T-helper 2 cell treated with Interferon-gamma antibody and Interleukin-4, amounts not matched to agents 5 μg/mL and 100 μg/mL, for 36 hours (primary cell): Measurements from ENCODE around the gene LRRC57.
"Not testable (repeated sequence)": the region's sequence is repeated elsewhere in the genome, so short reads cannot be mapped to it uniquely, and the experiment has no call there.

Source experiments
- DNase-seq: peaks from one replicate; pipeline ENCODE4 v3.0.0; 2021; ENCODE audit warnings: low spot score
- H3K27ac Mint-ChIP-seq: one replicate; pipeline ENCODE4 v1.8.0; 2021; ENCODE audit warnings: mild to moderate bottlenecking, mixed read lengths
- H3K27me3 Mint-ChIP-seq: one replicate; pipeline ENCODE4 v1.8.0; 2021; ENCODE audit warnings: low read depth, mixed read lengths
- H3K36me3 Mint-ChIP-seq: one replicate; pipeline ENCODE4 v1.8.0; 2021; ENCODE audit warnings: low read depth, mixed read lengths
- H3K4me1 Mint-ChIP-seq: one replicate; pipeline ENCODE4 v1.8.0; 2021; ENCODE audit warnings: low read depth, mixed read lengths
- H3K4me3 Mint-ChIP-seq: one replicate; pipeline ENCODE4 v1.8.0; 2022; ENCODE audit warnings: mild to moderate bottlenecking, moderate library complexity, mixed read lengths
- H3K9me3 Mint-ChIP-seq: one replicate; pipeline ENCODE4 v1.8.0; 2021; ENCODE audit warnings: mixed read lengths

LRRC57 gene

GRCh38 chr15:42576776-42577175, 28.2 kb upstream of the LRRC57 start:
- no peak for DNase-seq
- Mint-ChIP-seq H3K27me3 (peaks cover 28% of the 10 kb centered on the region), H3K27ac (no peak overlapping the region), H3K36me3 (peaks cover 15% of the 10 kb centered on the region), H3K9me3 (no peaks in the 10 kb centered on the region), H3K4me3 (peak overlapping the region; percentile 94), H3K4me1 (peaks cover 45% of the 10 kb centered on the region)

GRCh38 chr15:42576040-42576594, 27.5 kb upstream of the LRRC57 start:
- H3K27me3 Mint-ChIP-seq = peaks cover 28% of the 10 kb centered on the region
- DNase-seq = no peak
- peak overlapping the region; percentile 94 for H3K4me3 Mint-ChIP-seq
- H3K27ac Mint-ChIP-seq = peak overlapping the region; percentile 87
- H3K9me3 Mint-ChIP-seq = no peaks in the 10 kb centered on the region
- H3K4me1 Mint-ChIP-seq = peaks cover 41% of the 10 kb centered on the region
- peaks cover 16% of the 10 kb centered on the region for H3K36me3 Mint-ChIP-seq

- H3K9me3 Mint-ChIP-seq = no peaks in the 10 kb centered on the region
- peak; percentile 96 for DNase-seq
- peaks cover 14% of the 10 kb centered on the region for H3K36me3 Mint-ChIP-seq
- H3K27ac Mint-ChIP-seq = peak within 1 kb of the TSS; percentile 87
- peaks cover 36% of the 10 kb centered on the region for H3K4me1 Mint-ChIP-seq
- H3K27me3 Mint-ChIP-seq = peaks cover 24% of the 10 kb centered on the region
- peak within 1 kb of the TSS; percentile 94 for H3K4me3 Mint-ChIP-seq
These were observed 26.8 kb upstream of the LRRC57 start, which contains the start of gene STARD9 for GRCh38 chr15:42575188-42576039. Gene STARD9 (plus strand): TSS chr15:42575606. CDS start chr15:42575716, 110 bp downstream.

- DNase-seq = no peak
- Mint-ChIP-seq H3K4me1 (peaks cover 6% of the 10 kb centered on the region), H3K27me3 (no peaks in the 10 kb centered on the region), H3K9me3 (no peaks in the 10 kb centered on the region), H3K4me3 (no peak overlapping the region), H3K27ac (no peak overlapping the region), H3K36me3 (peaks cover 36% of the 10 kb centered on the region)
These were observed 10.1 kb upstream of the LRRC57 start for GRCh38 chr15:42558739-42559138.

- not testable (repeated sequence) for H3K27me3 Mint-ChIP-seq, H3K9me3 Mint-ChIP-seq, DNase-seq, H3K4me3 Mint-ChIP-seq, H3K27ac Mint-ChIP-seq
- Mint-ChIP-seq H3K4me1 (peaks cover 15% of the 10 kb centered on the region), H3K36me3 (peaks cover 31% of the 10 kb centered on the region)
These were observed 8.1 kb upstream of the LRRC57 start for GRCh38 chr15:42556550-42557207.

GRCh38 chr15:42553554-42553953, 5.0 kb upstream of the LRRC57 start:
- H3K27me3 Mint-ChIP-seq = no peaks in the 10 kb centered on the region
- DNase-seq = no peak
- no peak overlapping the region for H3K4me3 Mint-ChIP-seq
- H3K36me3 Mint-ChIP-seq = peaks cover 14% of the 10 kb centered on the region
- no peaks in the 10 kb centered on the region for H3K9me3 Mint-ChIP-seq
- no peak overlapping the region for H3K27ac Mint-ChIP-seq
- peaks cover 27% of the 10 kb centered on the region for H3K4me1 Mint-ChIP-seq

- H3K36me3 Mint-ChIP-seq = peaks cover 30% of the 10 kb centered on the region
- peak overlapping the region; percentile 60 for H3K27ac Mint-ChIP-seq
- peak overlapping the region; percentile 92 for H3K4me3 Mint-ChIP-seq
- H3K27me3 Mint-ChIP-seq = no peaks in the 10 kb centered on the region
- H3K9me3 Mint-ChIP-seq = no peaks in the 10 kb centered on the region
- DNase-seq = no peak
- H3K4me1 Mint-ChIP-seq = peaks cover 51% of the 10 kb centered on the region
These were observed 1.3 kb upstream of the LRRC57 start for GRCh38 chr15:42549741-42550392.

GRCh38 chr15:42549032-42549491, 469 bp upstream of the LRRC57 start:
- H3K4me3 Mint-ChIP-seq = peak overlapping the region; percentile 92
- no peaks in the 10 kb centered on the region for H3K9me3 Mint-ChIP-seq
- DNase-seq = no peak
- peaks cover 27% of the 10 kb centered on the region for H3K36me3 Mint-ChIP-seq
- peaks cover 52% of the 10 kb centered on the region for H3K4me1 Mint-ChIP-seq
- peak overlapping the region; percentile 96 for H3K27ac Mint-ChIP-seq
- H3K27me3 Mint-ChIP-seq = no peaks in the 10 kb centered on the region

- no peaks in the 10 kb centered on the region for H3K27me3 Mint-ChIP-seq
- peaks cover 30% of the 10 kb centered on the region for H3K36me3 Mint-ChIP-seq
- H3K9me3 Mint-ChIP-seq = no peaks in the 10 kb centered on the region
- peak overlapping the region; percentile 96 for H3K27ac Mint-ChIP-seq
- H3K4me3 Mint-ChIP-seq = peak overlapping the region; percentile 92
- peaks cover 46% of the 10 kb centered on the region for H3K4me1 Mint-ChIP-seq
- no peak for DNase-seq
These were observed 710 bp downstream of the LRRC57 start for GRCh38 chr15:42547918-42548248.

- no peak for DNase-seq
- Mint-ChIP-seq H3K4me1 (peaks cover 33% of the 10 kb centered on the region), H3K9me3 (no peaks in the 10 kb centered on the region), H3K27me3 (no peaks in the 10 kb centered on the region), H3K27ac (peak overlapping the region; percentile 24), H3K4me3 (peak overlapping the region; percentile 40), H3K36me3 (peaks cover 36% of the 10 kb centered on the region)
These were observed 3.6 kb downstream of the LRRC57 start for GRCh38 chr15:42544853-42545629.

- no peak for DNase-seq
- no peak overlapping the region for H3K4me3 Mint-ChIP-seq
- no peaks in the 10 kb centered on the region for H3K27me3 Mint-ChIP-seq
- H3K36me3 Mint-ChIP-seq = peaks cover 20% of the 10 kb centered on the region
- no peak overlapping the region for H3K27ac Mint-ChIP-seq
- peaks cover 2% of the 10 kb centered on the region for H3K4me1 Mint-ChIP-seq
- H3K9me3 Mint-ChIP-seq = no peaks in the 10 kb centered on the region
These were observed 15.3 kb downstream of the LRRC57 start for GRCh38 chr15:42533246-42533645.

GRCh38 chr15:42528970-42529369, 19.6 kb downstream of the LRRC57 start:
- Mint-ChIP-seq H3K27me3 (no peaks in the 10 kb centered on the region), H3K4me1 (peaks cover 2% of the 10 kb centered on the region), H3K27ac (no peak overlapping the region), H3K36me3 (peaks cover 22% of the 10 kb centered on the region), H3K4me3 (no peak overlapping the region), H3K9me3 (no peaks in the 10 kb centered on the region)
- no peak for DNase-seq

- H3K4me3 Mint-ChIP-seq = no peak overlapping the region
- H3K9me3 Mint-ChIP-seq = no peaks in the 10 kb centered on the region
- no peaks in the 10 kb centered on the region for H3K27me3 Mint-ChIP-seq
- peaks cover 2% of the 10 kb centered on the region for H3K4me1 Mint-ChIP-seq
- H3K36me3 Mint-ChIP-seq = peaks cover 18% of the 10 kb centered on the region
- H3K27ac Mint-ChIP-seq = no peak overlapping the region
- DNase-seq = no peak
These were observed 25.3 kb downstream of the LRRC57 start for GRCh38 chr15:42523331-42523730.
